IMR-90 (cell line): Measurements from ENCODE around the gene KCTD16. TPM values are rescaled to one million over a fixed set of nuclear protein-coding genes. Genes with fewer than 3 reads are reported as not detected.

Source experiments
- ATAC-seq: fragments of 200-7000 bp; cut with Tn5 transposase; 2 replicates; pipeline ENCODE4 v1.9.1; 2020; ENCODE audit warnings: low read depth, mild to moderate bottlenecking, moderate library complexity
- BruUV-seq: library from RNA; stranded (reverse); fragments of 400-500 nt; replicated peaks from 2 replicates; lab custom pipeline; 2021; lab: Mats Ljungman, UMichigan
- CTCF ChIA-PET: fragments of 300-600 bp; formaldehyde crosslinking; extraction: SDS; loops from one replicate; lab custom pipeline; 2021; ENCODE audit warnings: antibody characterized with exemption; lab: Yijun Ruan, JAX
- POLR2A ChIA-PET: fragments of 300-600 bp; sonication (Branson Sonifier 250); formaldehyde crosslinking; loops from one replicate; lab custom pipeline; 2022; ENCODE audit warnings: antibody characterized with exemption; ENCODE audit not compliant: unreplicated experiment; lab: Charles Lee
- DNase-seq: peaks from one replicate; pipeline ENCODE4 v3.0.0; 2013
- H2AFZ ChIP-seq: replicated peaks from 2 replicates; pipeline ENCODE3; 2013; ENCODE audit warnings: low read length, mild to moderate bottlenecking; ENCODE audit not compliant: poor library complexity
- H2AK5ac ChIP-seq: 2 replicates; pipeline ENCODE4 v1.6.1; 2013; ENCODE audit warnings: low read depth, low read length, inconsistent platforms
- H2AK9ac ChIP-seq: replicated peaks from 2 replicates; pipeline ENCODE3; 2013; ENCODE audit warnings: mild to moderate bottlenecking, low read depth, low read length, moderate library complexity; ENCODE audit not compliant: poor library complexity
- H2BK120ac ChIP-seq: 2 replicates; pipeline ENCODE4 v1.6.1; 2013; ENCODE audit warnings: low read depth, low read length, inconsistent platforms
- H2BK15ac ChIP-seq: 3 replicates; pipeline ENCODE4 v1.6.1; 2013; ENCODE audit warnings: low read depth, low read length, inconsistent platforms
- H2BK20ac ChIP-seq: 2 replicates; pipeline ENCODE4 v1.6.1; 2013; ENCODE audit warnings: low read depth, mild to moderate bottlenecking, inconsistent platforms, low read length, moderate library complexity
- H2BK5ac ChIP-seq: 2 replicates; pipeline ENCODE4 v1.6.1; 2013; ENCODE audit warnings: mild to moderate bottlenecking, low read depth, low read length, inconsistent platforms; ENCODE audit not compliant: poor library complexity, severe bottlenecking
- H3K14ac ChIP-seq: replicated peaks from 2 replicates; pipeline ENCODE4 v1.6.1; 2013; ENCODE audit warnings: low read depth, low read length, inconsistent platforms
- H3K18ac ChIP-seq: 2 replicates; pipeline ENCODE4 v1.6.1; 2013; ENCODE audit warnings: low read depth, low read length, control low read depth
- H3K23ac ChIP-seq: 2 replicates; pipeline ENCODE4 v1.6.1; 2013; ENCODE audit warnings: low read depth, low read length, inconsistent platforms
- H3K27ac ChIP-seq: 2 replicates; pipeline ENCODE4 v1.5.1; 2013; ENCODE audit warnings: mild to moderate bottlenecking, control low read depth, low read length; ENCODE audit not compliant: insufficient read depth
- H3K27me3 ChIP-seq: 2 replicates; pipeline ENCODE4 v1.6.1; 2013; ENCODE audit warnings: low read length; ENCODE audit not compliant: control insufficient read depth, insufficient read depth
- H3K36me3 ChIP-seq: 2 replicates; pipeline ENCODE4 v1.6.1; 2013; ENCODE audit warnings: low read length, mixed read lengths; ENCODE audit not compliant: control insufficient read depth, insufficient read depth
- H3K4ac ChIP-seq: 2 replicates; pipeline ENCODE4 v1.6.1; 2013; ENCODE audit warnings: low read depth, low read length, inconsistent platforms
- H3K4me1 ChIP-seq: 2 replicates; pipeline ENCODE4 v1.6.1; 2013; ENCODE audit warnings: low read length, mixed read lengths; ENCODE audit not compliant: control insufficient read depth, insufficient read depth
- H3K4me2 ChIP-seq: 2 replicates; pipeline ENCODE4 v1.6.1; 2013; ENCODE audit warnings: low read depth, mild to moderate bottlenecking, control low read depth, low read length, moderate library complexity
- H3K4me3 ChIP-seq: 2 replicates; pipeline ENCODE4 v1.5.1; 2013; ENCODE audit warnings: low read depth, mild to moderate bottlenecking, control low read depth, low read length, moderate library complexity; ENCODE audit not compliant: insufficient read depth
- H3K56ac ChIP-seq: 2 replicates; pipeline ENCODE4 v1.6.1; 2013; ENCODE audit warnings: low read length, inconsistent platforms; ENCODE audit not compliant: insufficient read depth; ENCODE audit errors: extremely low read depth
- H3K79me1 ChIP-seq, 2 experiments: 2 replicates each; pipeline ENCODE4 v1.6.1; 2013; ENCODE audit warnings: low read length in 2 of 2, inconsistent platforms in 1 of 2, low read depth in 1 of 2
- H3K9ac ChIP-seq: 2 replicates; pipeline ENCODE4 v1.6.1; 2013; ENCODE audit warnings: low read depth, low read length, control low read depth
- H3K9me1 ChIP-seq: 2 replicates; pipeline ENCODE4 v1.6.1; 2013; ENCODE audit warnings: low read length, inconsistent platforms; ENCODE audit not compliant: insufficient read depth
- H3K9me3 ChIP-seq: 2 replicates; pipeline ENCODE4 v1.6.1; 2013; ENCODE audit warnings: low read length; ENCODE audit not compliant: control insufficient read depth, insufficient read depth
- H4K20me1 ChIP-seq: 2 replicates; pipeline ENCODE4 v1.6.1; 2013; ENCODE audit warnings: low read length, inconsistent platforms; ENCODE audit not compliant: insufficient read depth
- H4K5ac ChIP-seq: 2 replicates; pipeline ENCODE4 v1.6.1; 2013; ENCODE audit warnings: mild to moderate bottlenecking, low read depth, low read length, control low read depth
- H4K8ac ChIP-seq, 2 experiments: 2 replicates each; pipeline ENCODE4 v1.6.1; 2013; ENCODE audit warnings: low read depth in 2 of 2, low read length in 2 of 2, control low read depth in 1 of 2, inconsistent platforms in 1 of 2
- H4K91ac ChIP-seq: 2 replicates; pipeline ENCODE4 v1.6.1; 2013; ENCODE audit warnings: low read depth, low read length, inconsistent platforms; ENCODE audit not compliant: insufficient read depth
- BHLHE40 ChIP-seq: fragments of 150-350 bp; IDR thresholded peaks from 2 replicates; pipeline ENCODE4 v1.6.1; 2016; ENCODE audit warnings: mild to moderate bottlenecking, low read depth, low read length
- CHD1 ChIP-seq: IDR thresholded peaks from 2 replicates; pipeline ENCODE4 v1.6.1; 2012; ENCODE audit warnings: low read depth, low read length, improper control_type of control experiment
- MAFK ChIP-seq: IDR thresholded peaks from 2 replicates; pipeline ENCODE4 v1.6.1; 2012; ENCODE audit warnings: low read depth, low read length, improper control_type of control experiment
- MAZ ChIP-seq: IDR thresholded peaks from 2 replicates; pipeline ENCODE4 v1.6.1; 2012; ENCODE audit warnings: low read depth, mild to moderate bottlenecking, low read length, improper control_type of control experiment, moderate library complexity, borderline replicate concordance
- MXI1 ChIP-seq: IDR thresholded peaks from 2 replicates; pipeline ENCODE4 v1.6.1; 2012; ENCODE audit warnings: low read depth, mild to moderate bottlenecking, low read length, moderate library complexity, borderline replicate concordance
- RAD21 ChIP-seq: IDR thresholded peaks from 2 replicates; pipeline ENCODE4 v1.6.1; 2012; ENCODE audit warnings: low read length, improper control_type of control experiment
- RCOR1 ChIP-seq: IDR thresholded peaks from 2 replicates; pipeline ENCODE4 v1.6.1; 2012; ENCODE audit warnings: mild to moderate bottlenecking, low read length, improper control_type of control experiment; ENCODE audit not compliant: insufficient replicate concordance
- RFX5 ChIP-seq: IDR thresholded peaks from 2 replicates; pipeline ENCODE4 v1.8.0; 2012; ENCODE audit warnings: low read depth, mild to moderate bottlenecking, low read length, moderate library complexity
- SMC3 ChIP-seq: fragments of 150-350 bp; IDR thresholded peaks from 2 replicates; pipeline ENCODE4 v1.6.1; 2016; ENCODE audit warnings: low read depth, mild to moderate bottlenecking, antibody characterized with exemption, low read length, moderate library complexity
- WGBS, 2 experiments: methylation state at CpG; one replicate each; pipeline versions ENCODE4 v1.1.5 to v1.1.7; 2013; ENCODE audit warnings: missing lambda C conversion rate in 2 of 2; ENCODE audit not compliant: insufficient read length in 1 of 2; ENCODE audit errors: extremely low coverage in 2 of 2; 5-methylcytosine and 5-hydroxymethylcytosine counted together
- dilution Hi-C: fragments of 300-500 bp; cut with HindIII; formaldehyde crosslinking; loops from one replicate; pipeline ENCODE4 v1.14.3; 2018; ENCODE audit warnings: low sequenced_read_pairs; ENCODE audit not compliant: unreplicated experiment
- in situ Hi-C: fragments of 300-500 bp; cut with MboI; formaldehyde crosslinking; loops from 3 replicates; pipeline ENCODE4 v1.14.3; 2019; ENCODE audit warnings: low sequenced_read_pairs, inconsistent platforms, mixed read lengths
- intact Hi-C: fragments of 100-400 bp; cut with micrococcal nuclease; formaldehyde crosslinking; loops from 2 replicates; pipeline ENCODE4 v1.10.0; 2022
- polyA plus RNA-seq, 3 experiments: library from polyadenylated mRNA; depleted of rRNA; stranded (reverse); fragments of >200 nt; gene quantifications; 2 replicates each; pipeline ENCODE4 v1.2.3, GENCODE V29; 2012; ENCODE audit warnings: low replicate concordance in 1 of 3
- total RNA-seq: library from RNA; depleted of rRNA; stranded (reverse); fragments of >200 nt; gene quantifications from 2 replicates; pipeline ENCODE4 v1.2.3, GENCODE V29; 2012
- TF ChIP-seq, protein P1 (sequence below): fragments of 150-350 bp; IDR thresholded peaks from 2 replicates; pipeline ENCODE4 v1.6.1; 2017; ENCODE audit warnings: mild to moderate bottlenecking, antibody characterized with exemption, low read length, low read depth
- TF ChIP-seq, protein P2 (sequence below): conservative IDR thresholded peaks from 2 replicates; pipeline ENCODE4 v1.5.1; 2012; ENCODE audit warnings: mild to moderate bottlenecking, low read depth, low read length, improper control_type of control experiment
- TF ChIP-seq, protein P3 (sequence below): fragments of 150-350 bp; IDR thresholded peaks from 2 replicates; pipeline ENCODE4 v1.6.1; 2016; ENCODE audit warnings: low read depth, mild to moderate bottlenecking, low read length, moderate library complexity, borderline replicate concordance

The KCTD16 gene
- total and polyA plus RNA-seq, 2 of the 4 experiments (the other 2 are of a cell fraction), result 0.43 to 1.1 TPM

DNA sequence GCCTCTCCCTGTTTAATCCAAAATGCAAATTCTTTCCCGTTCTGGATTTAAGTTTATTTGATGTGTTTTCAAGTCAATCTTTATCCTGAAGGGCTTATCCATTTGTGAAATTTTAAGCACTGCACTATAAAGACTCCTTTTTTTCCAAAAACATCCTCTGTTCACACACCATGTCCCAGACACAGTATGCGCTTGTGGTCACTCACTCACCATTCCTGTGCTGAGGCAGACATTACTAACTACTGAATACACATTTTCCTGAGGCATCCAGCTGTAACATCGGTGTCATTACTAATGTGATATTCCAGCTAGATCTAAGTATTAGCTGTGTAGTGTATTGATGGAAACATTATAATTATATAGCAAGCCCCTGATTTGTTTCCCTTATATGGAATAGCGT is 298.4 kb downstream of the KCTD16 start:
- H3K36me3 ChIP-seq, result no peaks in the 10 kb centered on the region
- no peak overlapping the region for H4K5ac ChIP-seq
- H3K27ac ChIP-seq, result no peak overlapping the region
- no peak overlapping the region for H2AFZ ChIP-seq
- H3K18ac ChIP-seq, result no peak overlapping the region
- ChIA-PET CTCF (interaction anchor here (1.9 kb wide), 1 partner anchor 877 kb away, joined by 9 read pairs; no protein-coding TSS in a partner anchor), POLR2A (no interaction called here)
- H3K4me3 ChIP-seq, result no peak overlapping the region
- no peak overlapping the region for H3K4me2 ChIP-seq
- H4K8ac ChIP-seq, result no peak overlapping the region
- no peak overlapping the region for H4K91ac ChIP-seq
- no peak overlapping the region for H2AK9ac ChIP-seq
- H2AK5ac ChIP-seq, result no peak overlapping the region
- in situ Hi-C loops, result no loop called here
- H3K9me3 ChIP-seq, result no peaks in the 10 kb centered on the region
- H3K4me1 ChIP-seq, result no peaks in the 10 kb centered on the region
- no peaks in the 10 kb centered on the region for H3K79me1 ChIP-seq
- H3K9ac ChIP-seq, result no peak overlapping the region
- no peak overlapping the region for H2BK120ac ChIP-seq
- H3K14ac ChIP-seq, result no peak overlapping the region
- peak; percentile 48 for ATAC-seq
- no peak for TF ChIP-seq CHD1
- no peak for TF ChIP-seq MXI1
- TF ChIP-seq RAD21, result no peak
- no peak for TF ChIP-seq SMC3
- no peak for TF ChIP-seq RFX5
- TF ChIP-seq, protein P1, sequence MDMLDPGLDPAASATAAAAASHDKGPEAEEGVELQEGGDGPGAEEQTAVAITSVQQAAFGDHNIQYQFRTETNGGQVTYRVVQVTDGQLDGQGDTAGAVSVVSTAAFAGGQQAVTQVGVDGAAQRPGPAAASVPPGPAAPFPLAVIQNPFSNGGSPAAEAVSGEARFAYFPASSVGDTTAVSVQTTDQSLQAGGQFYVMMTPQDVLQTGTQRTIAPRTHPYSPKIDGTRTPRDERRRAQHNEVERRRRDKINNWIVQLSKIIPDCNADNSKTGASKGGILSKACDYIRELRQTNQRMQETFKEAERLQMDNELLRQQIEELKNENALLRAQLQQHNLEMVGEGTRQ, result no peak
- TF ChIP-seq RCOR1, result no peak
- TF ChIP-seq BHLHE40, result no peak
- no peak for TF ChIP-seq MAFK
- TF ChIP-seq, protein P2, sequence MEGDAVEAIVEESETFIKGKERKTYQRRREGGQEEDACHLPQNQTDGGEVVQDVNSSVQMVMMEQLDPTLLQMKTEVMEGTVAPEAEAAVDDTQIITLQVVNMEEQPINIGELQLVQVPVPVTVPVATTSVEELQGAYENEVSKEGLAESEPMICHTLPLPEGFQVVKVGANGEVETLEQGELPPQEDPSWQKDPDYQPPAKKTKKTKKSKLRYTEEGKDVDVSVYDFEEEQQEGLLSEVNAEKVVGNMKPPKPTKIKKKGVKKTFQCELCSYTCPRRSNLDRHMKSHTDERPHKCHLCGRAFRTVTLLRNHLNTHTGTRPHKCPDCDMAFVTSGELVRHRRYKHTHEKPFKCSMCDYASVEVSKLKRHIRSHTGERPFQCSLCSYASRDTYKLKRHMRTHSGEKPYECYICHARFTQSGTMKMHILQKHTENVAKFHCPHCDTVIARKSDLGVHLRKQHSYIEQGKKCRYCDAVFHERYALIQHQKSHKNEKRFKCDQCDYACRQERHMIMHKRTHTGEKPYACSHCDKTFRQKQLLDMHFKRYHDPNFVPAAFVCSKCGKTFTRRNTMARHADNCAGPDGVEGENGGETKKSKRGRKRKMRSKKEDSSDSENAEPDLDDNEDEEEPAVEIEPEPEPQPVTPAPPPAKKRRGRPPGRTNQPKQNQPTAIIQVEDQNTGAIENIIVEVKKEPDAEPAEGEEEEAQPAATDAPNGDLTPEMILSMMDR, result no peak
- TF ChIP-seq, protein P3, sequence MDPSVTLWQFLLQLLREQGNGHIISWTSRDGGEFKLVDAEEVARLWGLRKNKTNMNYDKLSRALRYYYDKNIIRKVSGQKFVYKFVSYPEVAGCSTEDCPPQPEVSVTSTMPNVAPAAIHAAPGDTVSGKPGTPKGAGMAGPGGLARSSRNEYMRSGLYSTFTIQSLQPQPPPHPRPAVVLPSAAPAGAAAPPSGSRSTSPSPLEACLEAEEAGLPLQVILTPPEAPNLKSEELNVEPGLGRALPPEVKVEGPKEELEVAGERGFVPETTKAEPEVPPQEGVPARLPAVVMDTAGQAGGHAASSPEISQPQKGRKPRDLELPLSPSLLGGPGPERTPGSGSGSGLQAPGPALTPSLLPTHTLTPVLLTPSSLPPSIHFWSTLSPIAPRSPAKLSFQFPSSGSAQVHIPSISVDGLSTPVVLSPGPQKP, result no peak
- TF ChIP-seq MAZ, result no peak
- peak; percentile 33 for DNase-seq
- no peak overlapping the region for H2BK15ac ChIP-seq
- no peak overlapping the region for H2BK5ac ChIP-seq
- H3K4ac ChIP-seq, result no peak overlapping the region
- no peak overlapping the region for H3K56ac ChIP-seq
- no peak overlapping the region for H3K23ac ChIP-seq
- WGBS, 2 experiments, result no CpG with 5 or more reads among the region's 4 CpGs
- BruUV-seq, result no TSS peak
- H4K20me1 ChIP-seq, result no peaks in the 10 kb centered on the region
- H3K27me3 ChIP-seq, result no peaks in the 10 kb centered on the region
- intact Hi-C loops, result loop anchor here (10.0 kb wide), 1 partner anchor 1356 kb away; no protein-coding TSS in a partner anchor
- no peaks in the 10 kb centered on the region for H3K9me1 ChIP-seq
- no peak overlapping the region for H2BK20ac ChIP-seq
- dilution Hi-C loops, result no loop called here
